ENCODE results near the gene RPS19BP1. TPM values are rescaled to one million over a fixed set of nuclear protein-coding genes. Genes with fewer than 3 reads are reported as not detected.

RPS19BP1 gene
- total RNA-seq, 1 experiment from 2014 or later, result 80.4 TPM

GRCh38 chr22:39504071-39504470 is 28.5 kb downstream of the RPS19BP1 start:
- Histone ChIP-seq H4K20me1 (ENCODE audit: insufficient read depth) (no peaks in the 10 kb centered on the region; the same call in 1 of the 2 replicates), H3K27ac (ENCODE audit: low read depth, low read length) (no peak overlapping the region), H3K9ac (ENCODE audit: low read length) (peak overlapping the region; percentile 96; the same call in 1 of the 2 replicates), H3K79me2 (ENCODE audit: insufficient read depth, low read length) (peaks cover 70% of the 10 kb centered on the region), H3K9me3 (ENCODE audit: control insufficient read depth in 1 of 2, insufficient read depth in 1 of 2, low read depth in 1 of 2, low read length in 2 of 2) (no peaks in the 10 kb centered on the region), H3K36me3 (ENCODE audit: control insufficient read depth in 1 of 2, insufficient read depth in 2 of 2, low read length in 2 of 2) (peaks cover 25 to 48% of the 10 kb centered on the region in 2 experiments), H3K4me3 (replicated peaks in 1 of 2; ENCODE audit: low read depth in 1 of 2, low read length in 2 of 2) (peak overlapping the region in 1 of 2 experiments; percentile 92; a peak in 2 of 4 replicates), H2AFZ (ENCODE audit: low read depth, low read length, poor library complexity, severe bottlenecking) (no peak overlapping the region), H3K27me3 (ENCODE audit: insufficient read depth, low read length) (no peaks in the 10 kb centered on the region), H3K4me1 (ENCODE audit: control insufficient read depth in 1 of 2, insufficient read depth in 2 of 2, low read length in 2 of 2) (peaks cover 16 to 26% of the 10 kb centered on the region in 2 experiments), H3K9me2 (ENCODE audit: insufficient read depth) (no peaks in the 10 kb centered on the region), H3K4me2 (ENCODE audit: low read length) (peak overlapping the region; percentile 80)
- no peak for TF ChIP-seq POLR2A (IDR thresholded peaks at IDR 0.05; ENCODE audit: borderline replicate concordance, extremely low read depth, insufficient read depth, insufficient read length)
- TF ChIP-seq ZFX (IDR thresholded peaks at IDR 0.05), result no peak
- TF ChIP-seq EZH2 (IDR thresholded peaks at IDR 0.05), result no peak
- no peak for TF ChIP-seq RAD21 (IDR thresholded peaks at IDR 0.05; ENCODE audit: low read depth)
- no peak for TF ChIP-seq FOSL1 (IDR thresholded peaks at IDR 0.05; ENCODE audit: low read depth)
- no peak for TF ChIP-seq SP1 (IDR thresholded peaks at IDR 0.05; ENCODE audit: low read depth)
- TF ChIP-seq ATF3 (IDR thresholded peaks at IDR 0.05), result no peak
- no peak for TF ChIP-seq JUND (IDR thresholded peaks at IDR 0.05)
- no peak for TF ChIP-seq CEBPB (IDR thresholded peaks at IDR 0.05; ENCODE audit: low read depth)
- TF ChIP-seq ELF1 (IDR thresholded peaks at IDR 0.05; ENCODE audit: borderline replicate concordance, low read depth), result no peak
- TF ChIP-seq CBX3 (IDR thresholded peaks at IDR 0.05; ENCODE audit: low read depth), result no peak
- intact Hi-C loops (cut with micrococcal nuclease), result no loop called here
- DNase-seq (ENCODE audit: low read depth, low spot score) (no peak), ATAC-seq (no peak)
- RAD21 ChIA-PET (ENCODE audit: low non-redundant PET in 1 of 2, low total read pairs in 2 of 2, uncharacterized antibody in 2 of 2, unreplicated experiment in 2 of 2), result no interaction called here
- POLR2A ChIA-PET, result interaction anchor here (1.1 to 4.2 kb wide), 2 partner anchors 10 to 16 kb away, joined by 4 to 37 read pairs; partner anchors contain the start of gene ATF4
- CTCF ChIA-PET, result interaction anchor here (0.8 to 2.7 kb wide), 3 partner anchors 10 to 25 kb away, joined by 3 to 19 read pairs (median 8); partner anchors contain the start of gene ATF4
- BruUV-seq (replicated peaks), result no TSS peak

- no peaks in the 10 kb centered on the region for H3K9me3 ChIP-seq (ENCODE audit: control insufficient read depth in 1 of 2, insufficient read depth in 1 of 2, low read depth in 1 of 2, low read length in 2 of 2)
- peak overlapping the region; percentile 80 for H3K4me2 ChIP-seq (ENCODE audit: low read length)
- no peak overlapping the region for H2AFZ ChIP-seq (ENCODE audit: low read depth, low read length, poor library complexity, severe bottlenecking)
- TF ChIP-seq FOSL1 (IDR thresholded peaks at IDR 0.05; ENCODE audit: low read depth) (no peak), CTCF (IDR thresholded peaks at IDR 0.05 in 2 of 3, conservative IDR thresholded peaks at IDR 0.05 in 1 of 3; ENCODE audit: borderline replicate concordance in 1 of 3, insufficient read depth in 1 of 3, low read depth in 2 of 3, low read length in 2 of 3) (peak in 1 of 3 experiments; percentile 20; a peak in 1 of 6 replicates)
- H3K36me3 ChIP-seq (ENCODE audit: control insufficient read depth in 1 of 2, insufficient read depth in 2 of 2, low read length in 2 of 2), result peaks cover 25 to 45% of the 10 kb centered on the region in 2 experiments
- H3K27me3 ChIP-seq (ENCODE audit: insufficient read depth, low read length), result no peaks in the 10 kb centered on the region
- H4K20me1 ChIP-seq (ENCODE audit: insufficient read depth), result no peaks in the 10 kb centered on the region; the same call in 1 of the 2 replicates
- no peaks in the 10 kb centered on the region for H3K9me2 ChIP-seq (ENCODE audit: insufficient read depth)
- H3K27ac ChIP-seq (ENCODE audit: low read depth, low read length), result no peak overlapping the region
- H3K9ac ChIP-seq (ENCODE audit: low read length), result peak overlapping the region; percentile 96
- CTCF ChIA-PET, result interaction anchor here (0.8 to 2.7 kb wide), 3 partner anchors 11 to 25 kb away, joined by 3 to 19 read pairs (median 8); partner anchors contain the start of gene ATF4
- ATAC-seq, result no peak
- no peak for DNase-seq (ENCODE audit: low read depth, low spot score)
- BruUV-seq (replicated peaks), result no TSS peak
- H3K4me1 ChIP-seq (ENCODE audit: control insufficient read depth in 1 of 2, insufficient read depth in 2 of 2, low read length in 2 of 2), result peaks cover 16 to 26% of the 10 kb centered on the region in 2 experiments
- POLR2A ChIA-PET, result interaction anchor here (0.7 to 4.2 kb wide), 3 partner anchors 11 to 184 kb away, joined by 3 to 37 read pairs (median 4); partner anchors contain the start of genes ATF4 and RPL3
- intact Hi-C loops (cut with micrococcal nuclease), result loop anchor here (2.0 kb wide), 1 partner anchor 17 kb away; the partner anchor contains the start of gene ATF4
- H3K4me3 ChIP-seq (replicated peaks in 1 of 2; ENCODE audit: low read depth in 1 of 2, low read length in 2 of 2), result peak overlapping the region; percentile 92 to 97
- RAD21 ChIA-PET (ENCODE audit: low non-redundant PET in 1 of 2, low total read pairs in 2 of 2, uncharacterized antibody in 2 of 2, unreplicated experiment in 2 of 2), result no interaction called here
- peaks cover 65% of the 10 kb centered on the region for H3K79me2 ChIP-seq (ENCODE audit: insufficient read depth, low read length)
Observed at GRCh38 chr22:39503630-39504029, 28.9 kb downstream of the RPS19BP1 start.
